IMR-90 (cell line): ENCODE results near the gene ZSWIM5. TPM values are rescaled to one million over a fixed set of nuclear protein-coding genes. Genes with fewer than 3 reads are reported as not detected.

Experiments
- ATAC-seq: fragments of 200-7000 bp; cut with Tn5 transposase; 2 replicates; pipeline ENCODE4 v1.9.1; 2020; ENCODE audit warnings: low read depth, mild to moderate bottlenecking, moderate library complexity
- BruUV-seq: library from RNA; stranded (reverse); fragments of 400-500 nt; replicated peaks from 2 replicates; lab custom pipeline; 2021; lab: Mats Ljungman, UMichigan
- CTCF ChIA-PET: fragments of 300-600 bp; formaldehyde crosslinking; extraction: SDS; loops from one replicate; lab custom pipeline; 2021; ENCODE audit warnings: antibody characterized with exemption; lab: Yijun Ruan, JAX
- POLR2A ChIA-PET: fragments of 300-600 bp; sonication (Branson Sonifier 250); formaldehyde crosslinking; loops from one replicate; lab custom pipeline; 2022; ENCODE audit warnings: antibody characterized with exemption; ENCODE audit not compliant: unreplicated experiment; lab: Charles Lee
- DNase-seq: peaks from one replicate; pipeline ENCODE4 v3.0.0; 2013
- H2AFZ ChIP-seq: replicated peaks from 2 replicates; pipeline ENCODE3; 2013; ENCODE audit warnings: low read length, mild to moderate bottlenecking; ENCODE audit not compliant: poor library complexity
- H2AK5ac ChIP-seq: 2 replicates; pipeline ENCODE4 v1.6.1; 2013; ENCODE audit warnings: low read depth, low read length, inconsistent platforms
- H2AK9ac ChIP-seq: replicated peaks from 2 replicates; pipeline ENCODE3; 2013; ENCODE audit warnings: mild to moderate bottlenecking, low read depth, low read length, moderate library complexity; ENCODE audit not compliant: poor library complexity
- H2BK120ac ChIP-seq: 2 replicates; pipeline ENCODE4 v1.6.1; 2013; ENCODE audit warnings: low read depth, low read length, inconsistent platforms
- H2BK15ac ChIP-seq: 3 replicates; pipeline ENCODE4 v1.6.1; 2013; ENCODE audit warnings: low read depth, low read length, inconsistent platforms
- H2BK20ac ChIP-seq: 2 replicates; pipeline ENCODE4 v1.6.1; 2013; ENCODE audit warnings: low read depth, mild to moderate bottlenecking, inconsistent platforms, low read length, moderate library complexity
- H2BK5ac ChIP-seq: 2 replicates; pipeline ENCODE4 v1.6.1; 2013; ENCODE audit warnings: mild to moderate bottlenecking, low read depth, low read length, inconsistent platforms; ENCODE audit not compliant: poor library complexity, severe bottlenecking
- H3K14ac ChIP-seq: replicated peaks from 2 replicates; pipeline ENCODE4 v1.6.1; 2013; ENCODE audit warnings: low read depth, low read length, inconsistent platforms
- H3K18ac ChIP-seq: 2 replicates; pipeline ENCODE4 v1.6.1; 2013; ENCODE audit warnings: low read depth, low read length, control low read depth
- H3K23ac ChIP-seq: 2 replicates; pipeline ENCODE4 v1.6.1; 2013; ENCODE audit warnings: low read depth, low read length, inconsistent platforms
- H3K27ac ChIP-seq: 2 replicates; pipeline ENCODE4 v1.5.1; 2013; ENCODE audit warnings: mild to moderate bottlenecking, control low read depth, low read length; ENCODE audit not compliant: insufficient read depth
- H3K27me3 ChIP-seq: 2 replicates; pipeline ENCODE4 v1.6.1; 2013; ENCODE audit warnings: low read length; ENCODE audit not compliant: control insufficient read depth, insufficient read depth
- H3K36me3 ChIP-seq: 2 replicates; pipeline ENCODE4 v1.6.1; 2013; ENCODE audit warnings: low read length, mixed read lengths; ENCODE audit not compliant: control insufficient read depth, insufficient read depth
- H3K4ac ChIP-seq: 2 replicates; pipeline ENCODE4 v1.6.1; 2013; ENCODE audit warnings: low read depth, low read length, inconsistent platforms
- H3K4me1 ChIP-seq: 2 replicates; pipeline ENCODE4 v1.6.1; 2013; ENCODE audit warnings: low read length, mixed read lengths; ENCODE audit not compliant: control insufficient read depth, insufficient read depth
- H3K4me2 ChIP-seq: 2 replicates; pipeline ENCODE4 v1.6.1; 2013; ENCODE audit warnings: low read depth, mild to moderate bottlenecking, control low read depth, low read length, moderate library complexity
- H3K4me3 ChIP-seq: 2 replicates; pipeline ENCODE4 v1.5.1; 2013; ENCODE audit warnings: low read depth, mild to moderate bottlenecking, control low read depth, low read length, moderate library complexity; ENCODE audit not compliant: insufficient read depth
- H3K56ac ChIP-seq: 2 replicates; pipeline ENCODE4 v1.6.1; 2013; ENCODE audit warnings: low read length, inconsistent platforms; ENCODE audit not compliant: insufficient read depth; ENCODE audit errors: extremely low read depth
- H3K79me1 ChIP-seq, 2 experiments: 2 replicates each; pipeline ENCODE4 v1.6.1; 2013; ENCODE audit warnings: low read length in 2 of 2, inconsistent platforms in 1 of 2, low read depth in 1 of 2
- H3K9ac ChIP-seq: 2 replicates; pipeline ENCODE4 v1.6.1; 2013; ENCODE audit warnings: low read depth, low read length, control low read depth
- H3K9me1 ChIP-seq: 2 replicates; pipeline ENCODE4 v1.6.1; 2013; ENCODE audit warnings: low read length, inconsistent platforms; ENCODE audit not compliant: insufficient read depth
- H3K9me3 ChIP-seq: 2 replicates; pipeline ENCODE4 v1.6.1; 2013; ENCODE audit warnings: low read length; ENCODE audit not compliant: control insufficient read depth, insufficient read depth
- H4K20me1 ChIP-seq: 2 replicates; pipeline ENCODE4 v1.6.1; 2013; ENCODE audit warnings: low read length, inconsistent platforms; ENCODE audit not compliant: insufficient read depth
- H4K5ac ChIP-seq: 2 replicates; pipeline ENCODE4 v1.6.1; 2013; ENCODE audit warnings: mild to moderate bottlenecking, low read depth, low read length, control low read depth
- H4K8ac ChIP-seq, 2 experiments: 2 replicates each; pipeline ENCODE4 v1.6.1; 2013; ENCODE audit warnings: low read depth in 2 of 2, low read length in 2 of 2, control low read depth in 1 of 2, inconsistent platforms in 1 of 2
- H4K91ac ChIP-seq: 2 replicates; pipeline ENCODE4 v1.6.1; 2013; ENCODE audit warnings: low read depth, low read length, inconsistent platforms; ENCODE audit not compliant: insufficient read depth
- FOS ChIP-seq: fragments of 150-350 bp; IDR thresholded peaks from 2 replicates; pipeline ENCODE4 v1.6.1; 2016; ENCODE audit warnings: low read depth, low read length
- MXI1 ChIP-seq: IDR thresholded peaks from 2 replicates; pipeline ENCODE4 v1.6.1; 2012; ENCODE audit warnings: low read depth, mild to moderate bottlenecking, low read length, moderate library complexity, borderline replicate concordance
- NFE2L2 ChIP-seq: fragments of 150-350 bp; IDR thresholded peaks from 2 replicates; pipeline ENCODE4 v1.6.1; 2016; ENCODE audit warnings: low read depth, mild to moderate bottlenecking, low read length
- RAD21 ChIP-seq: IDR thresholded peaks from 2 replicates; pipeline ENCODE4 v1.6.1; 2012; ENCODE audit warnings: low read length, improper control_type of control experiment
- WGBS, 2 experiments: methylation state at CpG; one replicate each; pipeline versions ENCODE4 v1.1.5 to v1.1.7; 2013; ENCODE audit warnings: missing lambda C conversion rate in 2 of 2; ENCODE audit not compliant: insufficient read length in 1 of 2; ENCODE audit errors: extremely low coverage in 2 of 2; 5-methylcytosine and 5-hydroxymethylcytosine counted together
- dilution Hi-C: fragments of 300-500 bp; cut with HindIII; formaldehyde crosslinking; loops from one replicate; pipeline ENCODE4 v1.14.3; 2018; ENCODE audit warnings: low sequenced_read_pairs; ENCODE audit not compliant: unreplicated experiment
- in situ Hi-C: fragments of 300-500 bp; cut with MboI; formaldehyde crosslinking; loops from 3 replicates; pipeline ENCODE4 v1.14.3; 2019; ENCODE audit warnings: low sequenced_read_pairs, inconsistent platforms, mixed read lengths
- intact Hi-C: fragments of 100-400 bp; cut with micrococcal nuclease; formaldehyde crosslinking; loops from 2 replicates; pipeline ENCODE4 v1.10.0; 2022
- polyA plus RNA-seq, 3 experiments: library from polyadenylated mRNA; depleted of rRNA; stranded (reverse); fragments of >200 nt; gene quantifications; 2 replicates each; pipeline ENCODE4 v1.2.3, GENCODE V29; 2012; ENCODE audit warnings: low replicate concordance in 1 of 3
- total RNA-seq: library from RNA; depleted of rRNA; stranded (reverse); fragments of >200 nt; gene quantifications from 2 replicates; pipeline ENCODE4 v1.2.3, GENCODE V29; 2012

Gene ZSWIM5
- total and polyA plus RNA-seq, 2 of the 4 experiments (the other 2 are of a cell fraction) = under 0.01 to 0.03 TPM

DNA sequence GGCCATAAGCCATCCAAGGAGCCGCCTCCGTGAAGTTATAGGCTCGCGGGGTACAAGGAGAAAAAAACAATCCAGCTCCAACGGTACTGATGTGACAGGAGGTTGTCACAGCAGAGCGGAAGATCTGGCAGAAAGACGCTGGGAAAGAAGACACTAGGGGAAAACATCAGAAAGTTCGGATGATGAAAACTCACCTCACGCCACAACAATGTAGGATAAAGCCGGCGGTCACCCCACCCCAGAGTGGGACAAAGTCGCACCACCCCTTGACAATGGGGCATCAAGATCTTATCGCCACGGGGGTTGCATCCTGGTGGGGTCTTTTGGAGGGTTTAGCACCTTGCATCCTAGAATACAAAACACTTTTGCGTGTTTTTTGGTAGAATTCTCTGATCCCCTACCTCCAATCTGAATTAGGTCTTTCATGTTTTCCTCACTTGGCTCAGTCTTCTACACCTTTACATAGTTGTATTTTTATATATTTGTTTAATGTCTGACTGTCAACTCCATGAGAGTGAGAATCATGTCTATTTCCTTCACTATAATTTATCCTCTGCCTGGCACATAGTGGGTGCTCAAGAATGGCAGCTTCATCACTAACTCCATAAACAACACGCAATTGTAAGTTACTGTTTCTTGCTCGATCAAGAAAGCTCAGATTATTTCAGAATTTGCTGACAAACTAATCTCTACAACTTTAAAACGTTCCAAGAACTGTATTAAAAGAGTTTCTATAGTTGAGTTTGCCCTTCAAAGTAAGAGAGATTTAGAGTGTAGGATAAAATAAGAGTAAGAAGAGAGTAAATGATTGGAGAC, 611 bp upstream of the ZSWIM5 start (continued):
- TF ChIP-seq RAD21 = no peak
- TF ChIP-seq FOS = no peak

DNA sequence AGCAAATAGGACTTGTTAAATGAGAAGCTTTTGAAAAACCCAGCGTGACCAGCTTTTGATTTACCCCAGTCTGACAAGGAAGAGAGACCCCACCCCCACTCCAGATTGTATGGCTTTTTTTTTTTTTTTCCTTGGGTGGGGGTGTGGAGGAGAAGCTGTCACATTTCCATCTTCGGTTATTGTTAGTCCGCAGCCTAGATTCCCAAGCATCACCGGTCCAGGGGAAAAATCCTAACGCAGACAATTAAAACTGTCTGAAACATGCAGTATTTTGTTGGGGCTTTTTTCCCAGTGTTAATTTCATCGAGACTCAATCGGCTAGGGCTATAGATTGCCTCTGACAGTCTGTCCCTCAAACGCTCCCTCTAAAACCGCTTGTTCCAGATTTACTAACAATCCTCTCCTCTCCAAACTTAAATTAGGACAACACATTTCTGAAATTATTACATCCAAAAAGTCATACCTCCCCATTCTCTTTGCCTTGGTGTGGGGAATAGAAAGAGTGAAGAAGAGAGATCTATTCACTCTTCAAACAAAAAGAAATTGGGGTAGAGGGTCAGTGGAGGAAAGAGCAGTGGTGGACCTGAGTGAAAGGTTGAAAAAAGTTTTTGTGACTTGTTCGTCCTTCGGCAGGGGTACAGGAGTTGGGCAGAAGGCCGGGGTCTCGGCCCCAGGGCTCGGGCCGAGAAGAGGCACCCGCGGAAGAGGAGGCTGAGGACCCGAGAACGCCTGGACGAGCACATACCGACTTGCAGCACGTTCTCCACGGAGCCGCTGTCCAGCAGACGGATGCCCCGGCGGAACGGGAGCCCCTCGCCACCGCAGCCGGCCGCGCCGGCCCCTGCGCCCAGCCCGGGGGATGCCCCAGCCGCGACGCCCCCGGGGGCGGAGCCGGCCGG, 1.1 kb downstream of the ZSWIM5 start:
- peak overlapping the region; percentile 56 for H2AFZ ChIP-seq
- ATAC-seq (peak; percentile 54), DNase-seq (peak; percentile 34)
- H2BK20ac ChIP-seq = no peak overlapping the region
- H3K4me3 ChIP-seq = peak overlapping the region; percentile 69; the same call in 1 of the 2 replicates
- no peak overlapping the region for H4K5ac ChIP-seq
- in situ Hi-C loops = no loop called here
- no peaks in the 10 kb centered on the region for H3K79me1 ChIP-seq
- H3K23ac ChIP-seq = 0 out of 2 replicates have a peak overlapping the region, but pooled peaks have one; percentile 15
- peaks cover 36% of the 10 kb centered on the region for H3K27me3 ChIP-seq
- peak; percentile 30; the same call in 1 of the 2 replicates for TF ChIP-seq MXI1
- TF ChIP-seq NFE2L2 = no peak
- no peak for TF ChIP-seq RAD21
- TF ChIP-seq FOS = no peak
- H2BK15ac ChIP-seq = no peak overlapping the region
- intact Hi-C loops = loop anchor here (5.0 kb wide), 1 partner anchor 97 kb away; no protein-coding TSS in a partner anchor
- H3K4ac ChIP-seq = no peak overlapping the region
- no peak overlapping the region for H2BK120ac ChIP-seq
- no peaks in the 10 kb centered on the region for H4K20me1 ChIP-seq
- no peak overlapping the region for H2AK5ac ChIP-seq
- H3K9me1 ChIP-seq = 0 out of 2 replicates have a peak, but pooled peaks cover 4% of the 10 kb centered on the region
- 2% methylated on average over 22 of the region's 43 CpGs; no CpG with 5 or more reads in 1 of the 2 experiments for WGBS, 2 experiments
- no peaks in the 10 kb centered on the region for H3K4me1 ChIP-seq
- no peaks in the 10 kb centered on the region for H3K9me3 ChIP-seq
- no peak overlapping the region for H3K27ac ChIP-seq
- H2BK5ac ChIP-seq = no peak overlapping the region
- ChIA-PET POLR2A (no interaction called here), CTCF (interaction anchor here (0.6 kb wide), 1 partner anchor 95 kb away, joined by 3 read pairs; no protein-coding TSS in a partner anchor)
- H3K9ac ChIP-seq = no peak overlapping the region
- no peak overlapping the region for H3K18ac ChIP-seq
- dilution Hi-C loops = no loop called here
- no TSS peak for BruUV-seq
- H3K4me2 ChIP-seq = peak overlapping the region; percentile 77
- no peak overlapping the region for H4K8ac ChIP-seq
- H2AK9ac ChIP-seq = no peak overlapping the region
- H3K56ac ChIP-seq = no peak overlapping the region
- no peak overlapping the region for H3K14ac ChIP-seq
- no peaks in the 10 kb centered on the region for H3K36me3 ChIP-seq
- no peak overlapping the region for H4K91ac ChIP-seq
